G401.6 (cell line): ENCODE data around the gene ZNF687.
"Not testable (repeated sequence)": the region's sequence is repeated elsewhere in the genome, so short reads cannot be mapped to it uniquely, and the experiment has no call there.

ENCODE experiments used
- FAIRE-seq: peaks from 2 replicates; lab custom pipeline; 2012; peaks lifted over from hg19 to GRCh38; lab: Jason Lieb, UNC

ZNF687 gene

GRCh38 chr1:151281969-151282882, at the start of gene ZNF687:
Gene ZNF687, plus strand, starts transcription at chr1:151282299. Its CDS starts 3,993 bp downstream, at chr1:151286292.
- FAIRE-seq, result peak; percentile 97

GRCh38 chr1:151235235-151235634, 46.9 kb upstream of the ZNF687 start:
- FAIRE-seq, result no peak

- FAIRE-seq, result no peak
Observed at GRCh38 chr1:151237678-151238466, 44.2 kb upstream of the ZNF687 start.

- no peak for FAIRE-seq
Observed at GRCh38 chr1:151238467-151238739, 43.7 kb upstream of the ZNF687 start.

- no peak for FAIRE-seq
Observed at GRCh38 chr1:151242442-151242841, 39.7 kb upstream of the ZNF687 start.

- FAIRE-seq, result no peak
Observed at GRCh38 chr1:151243683-151244216, 38.3 kb upstream of the ZNF687 start.

GRCh38 chr1:151246786-151247185, 35.3 kb upstream of the ZNF687 start:
- FAIRE-seq, result no peak

- peak; percentile 93 for FAIRE-seq
Observed at GRCh38 chr1:151251656-151252470, 30.2 kb upstream of the ZNF687 start.

GRCh38 chr1:151254217-151255213, 27.6 kb upstream of the ZNF687 start, which contains the start of gene PSMD4:
Gene PSMD4, plus strand, starts transcription at chr1:151254734. Its CDS starts 49 bp downstream, at chr1:151254783.
- FAIRE-seq, result peak; percentile 96

- FAIRE-seq, result no peak
Observed at GRCh38 chr1:151255381-151255780, 26.7 kb upstream of the ZNF687 start.

GRCh38 chr1:151259351-151259750, 22.7 kb upstream of the ZNF687 start:
- no peak for FAIRE-seq

GRCh38 chr1:151265446-151266236, 16.5 kb upstream of the ZNF687 start:
- no peak for FAIRE-seq

- FAIRE-seq, result no peak
Observed at GRCh38 chr1:151266315-151266714, 15.8 kb upstream of the ZNF687 start.

- no peak for FAIRE-seq
Observed at GRCh38 chr1:151266821-151267220, 15.3 kb upstream of the ZNF687 start.

GRCh38 chr1:151267760-151268159, 14.3 kb upstream of the ZNF687 start:
- no peak for FAIRE-seq

GRCh38 chr1:151273924-151274466, 8.1 kb upstream of the ZNF687 start:
- no peak for FAIRE-seq

GRCh38 chr1:151275341-151275740, 6.8 kb upstream of the ZNF687 start:
- not testable (repeated sequence) for FAIRE-seq

- FAIRE-seq, result no peak
Observed at GRCh38 chr1:151277249-151277648, 4.8 kb upstream of the ZNF687 start.

GRCh38 chr1:151281225-151281968, 702 bp upstream of the ZNF687 start:
- peak; percentile 98 for FAIRE-seq
